Stimulated activated naive CD8-positive, alpha-beta T cell treated with anti-CD3 and anti-CD28 coated beads, Interleukin-15, amount 100 ng/mL, for 72 hours (primary cell): ENCODE results near the gene RUNDC3A.

Source experiments
- ATAC-seq: fragments of 150-1000 bp; cut with Tn5 transposase; 2 replicates; pipeline ENCODE4 v1.10.0; 2021; ENCODE audit warnings: mild to moderate bottlenecking, moderate library complexity
- DNase-seq, 2 donors: peaks; one replicate each; pipeline ENCODE4 v3.0.0; 2021 to 2022
- H3K27ac Mint-ChIP-seq, 2 donors: one replicate each; pipeline ENCODE4 v1.8.0; 2022; ENCODE audit warnings: mild to moderate bottlenecking in 2 of 2, mixed read lengths in 2 of 2, moderate library complexity in 2 of 2
- H3K27me3 Mint-ChIP-seq: one replicate; pipeline ENCODE4 v1.8.0; 2022; ENCODE audit warnings: mixed read lengths
- H3K4me1 Mint-ChIP-seq: one replicate; pipeline ENCODE4 v1.8.0; 2022; ENCODE audit warnings: mild to moderate bottlenecking, mixed read lengths
- H3K4me3 Mint-ChIP-seq, 2 donors: one replicate each; pipeline ENCODE4 v1.8.0; 2022; ENCODE audit warnings: mild to moderate bottlenecking in 2 of 2, mixed read lengths in 2 of 2, moderate library complexity in 1 of 2
- H3K9me3 Mint-ChIP-seq, 2 donors: one replicate each; pipeline ENCODE4 v1.8.0; 2022; ENCODE audit warnings: mixed read lengths in 2 of 2

The RUNDC3A gene

GRCh38 chr17:44353672-44354331, 45.4 kb downstream of the RUNDC3A start:
- peak in 1 of 2 donors; percentile 41 for DNase-seq
- Mint-ChIP-seq H3K4me3 (peak overlapping the region in 1 of 2 donors; percentile 68), H3K27ac (no peak overlapping the region), H3K27me3 (no peaks in the 10 kb centered on the region), H3K9me3 (no peaks in the 10 kb centered on the region), H3K4me1 (peaks cover 7% of the 10 kb centered on the region)
- ATAC-seq = peak; percentile 30

- ATAC-seq (peak; percentile 61), DNase-seq (peak; percentile 61 to 79)
- Mint-ChIP-seq H3K27ac (no peak overlapping the region), H3K27me3 (no peaks in the 10 kb centered on the region), H3K4me1 (peaks cover 6% of the 10 kb centered on the region), H3K9me3 (no peaks in the 10 kb centered on the region), H3K4me3 (peak overlapping the region; percentile 68 to 84)
These were observed 46.5 kb downstream of the RUNDC3A start for GRCh38 chr17:44354582-44355561.

- ATAC-seq (no peak), DNase-seq (no peak)
- Mint-ChIP-seq H3K4me3 (no peak overlapping the region), H3K4me1 (peaks cover 6% of the 10 kb centered on the region), H3K27me3 (no peaks in the 10 kb centered on the region), H3K9me3 (no peaks in the 10 kb centered on the region), H3K27ac (no peak overlapping the region)
These were observed 47.3 kb downstream of the RUNDC3A start for GRCh38 chr17:44355642-44356099.

GRCh38 chr17:44356241-44356640, 47.8 kb downstream of the RUNDC3A start:
- no peak overlapping the region for H3K4me3 Mint-ChIP-seq
- DNase-seq = no peak
- no peak overlapping the region for H3K27ac Mint-ChIP-seq

GRCh38 chr17:44358066-44358465, 49.7 kb downstream of the RUNDC3A start:
- no peak for ATAC-seq
- H3K4me1 Mint-ChIP-seq = peaks cover 2% of the 10 kb centered on the region
- H3K27me3 Mint-ChIP-seq = peaks cover 15% of the 10 kb centered on the region
- no peak overlapping the region for H3K27ac Mint-ChIP-seq
- DNase-seq = no peak
- H3K4me3 Mint-ChIP-seq = no peak overlapping the region
- H3K9me3 Mint-ChIP-seq = no peaks in the 10 kb centered on the region

More at GRCh38 chr17:44356241-44356640, 47.8 kb downstream of the RUNDC3A start:
- Mint-ChIP-seq H3K9me3 (no peaks in the 10 kb centered on the region), H3K27me3 (no peaks in the 10 kb centered on the region), H3K4me1 (peaks cover 6% of the 10 kb centered on the region)
- no peak for ATAC-seq

- no peak overlapping the region for H3K27ac Mint-ChIP-seq
- DNase-seq (no peak), ATAC-seq (no peak)
- H3K9me3 Mint-ChIP-seq = no peaks in the 10 kb centered on the region
- peaks cover 16% of the 10 kb centered on the region for H3K27me3 Mint-ChIP-seq
- H3K4me3 Mint-ChIP-seq = no peak overlapping the region
- H3K4me1 Mint-ChIP-seq = peaks cover 2% of the 10 kb centered on the region
These were observed 50.6 kb downstream of the RUNDC3A start for GRCh38 chr17:44359006-44359405.

GRCh38 chr17:44359458-44360143, 51.2 kb downstream of the RUNDC3A start:
- no peak for DNase-seq
- Mint-ChIP-seq H3K27ac (no peak overlapping the region), H3K27me3 (peaks cover 19% of the 10 kb centered on the region), H3K9me3 (no peaks in the 10 kb centered on the region), H3K4me1 (peaks cover 4% of the 10 kb centered on the region), H3K4me3 (no peak overlapping the region)
- ATAC-seq = no peak

- Mint-ChIP-seq H3K4me3 (no peak overlapping the region), H3K27me3 (peaks cover 24% of the 10 kb centered on the region), H3K4me1 (peaks cover 4% of the 10 kb centered on the region), H3K9me3 (no peaks in the 10 kb centered on the region), H3K27ac (no peak overlapping the region)
- DNase-seq (no peak), ATAC-seq (no peak)
These were observed 51.7 kb downstream of the RUNDC3A start for GRCh38 chr17:44360144-44360533.

GRCh38 chr17:44360826-44361225, 52.4 kb downstream of the RUNDC3A start:
- Mint-ChIP-seq H3K27me3 (peaks cover 31% of the 10 kb centered on the region), H3K9me3 (no peaks in the 10 kb centered on the region), H3K27ac (no peak overlapping the region), H3K4me3 (no peak overlapping the region), H3K4me1 (peaks cover 4% of the 10 kb centered on the region)
- ATAC-seq (no peak), DNase-seq (no peak)

- Mint-ChIP-seq H3K9me3 (no peaks in the 10 kb centered on the region), H3K4me1 (peaks cover 4% of the 10 kb centered on the region), H3K4me3 (no peak overlapping the region)
These were observed 53.2 kb downstream of the RUNDC3A start for GRCh38 chr17:44361292-44362260.

GRCh38 chr17:44362459-44362948, 54.1 kb downstream of the RUNDC3A start:
- DNase-seq (no peak), ATAC-seq (no peak)
- H3K9me3 Mint-ChIP-seq = no peaks in the 10 kb centered on the region
- H3K4me1 Mint-ChIP-seq = peaks cover 4% of the 10 kb centered on the region
- peak overlapping the region in 1 of 2 donors; percentile 6 for H3K4me3 Mint-ChIP-seq
- no peak overlapping the region for H3K27ac Mint-ChIP-seq
- H3K27me3 Mint-ChIP-seq = peaks cover 48% of the 10 kb centered on the region

More at GRCh38 chr17:44361292-44362260, 53.2 kb downstream of the RUNDC3A start:
- ATAC-seq (no peak), DNase-seq (no peak)
- no peak overlapping the region for H3K27ac Mint-ChIP-seq
- H3K27me3 Mint-ChIP-seq = peaks cover 39% of the 10 kb centered on the region

GRCh38 chr17:44362949-44363612, 54.7 kb downstream of the RUNDC3A start:
- ATAC-seq = peak; percentile 53
- Mint-ChIP-seq H3K4me3 (peak overlapping the region; percentile 72 to 75), H3K9me3 (no peaks in the 10 kb centered on the region), H3K27ac (no peak overlapping the region), H3K4me1 (peaks cover 4% of the 10 kb centered on the region), H3K27me3 (peaks cover 51% of the 10 kb centered on the region)
- no peak for DNase-seq

- Mint-ChIP-seq H3K27ac (no peak within 1 kb of the TSS), H3K4me1 (peaks cover 4% of the 10 kb centered on the region), H3K9me3 (no peaks in the 10 kb centered on the region), H3K27me3 (peaks cover 51% of the 10 kb centered on the region), H3K4me3 (peak within 1 kb of the TSS; percentile 72 to 75)
- ATAC-seq (peak; percentile 89), DNase-seq (peak; percentile 60 to 77)
These were observed 55.3 kb downstream of the RUNDC3A start, which contains the start of gene FAM171A2 for GRCh38 chr17:44363613-44364159. TSS of gene FAM171A2 (minus strand) at chr17:44363853. CDS start at chr17:44363714, 139 bp downstream.
